K562 (cell line): ENCODE measurements around the gene ART4. TPM values are rescaled to one million over a fixed set of nuclear protein-coding genes. Genes with fewer than 3 reads are reported as not detected.

ENCODE experiments used
- ATAC-seq: fragments of 200-7000 bp; cut with Tn5 transposase; 3 replicates; pipeline ENCODE4 v1.9.1; 2020; ENCODE audit warnings: moderate library complexity
- BruUV-seq: library from RNA; stranded (reverse); fragments of 400-500 nt; replicated peaks from 2 replicates; lab custom pipeline; 2021; lab: Mats Ljungman, UMichigan
- CTCF ChIA-PET: fragments of 300-600 bp; formaldehyde crosslinking; extraction: SDS; loops from one replicate; lab custom pipeline; 2021; ENCODE audit warnings: low intra/inter-chr PET ratio; lab: Yijun Ruan, JAX
- POLR2A ChIA-PET: fragments of 300-600, 350-650 bp; sonication (Branson Sonifier 250); formaldehyde crosslinking; extraction: SDS; loops from one replicate; lab custom pipeline; 2021; ENCODE audit warnings: antibody characterized with exemption, inconsistent platforms; lab: Yijun Ruan, JAX
- DNase-seq, 4 experiments: peaks; one replicate each; pipeline versions ENCODE4 v3.0.0 to v3.0.0-alpha.2; 2011 to 2018; ENCODE audit warnings: low spot score in 3 of 4, mixed read lengths in 3 of 4; ENCODE audit errors: extremely low read depth in 1 of 4
- FAIRE-seq: peaks from 2 replicates; lab custom pipeline; 2011; peaks lifted over from hg19 to GRCh38; lab: Jason Lieb, UNC
- H2AFZ ChIP-seq: 2 replicates; pipeline ENCODE4 v1.6.0; 2011; ENCODE audit warnings: low read depth, low read length, control low read depth, inconsistent platforms
- H3K27ac ChIP-seq: fragments of 200-600 bp; 3 replicates; pipeline ENCODE4 v1.8.0; 2011; ENCODE audit warnings: low read depth, mild to moderate bottlenecking, control low read depth, inconsistent platforms, low read length, moderate library complexity, mixed read lengths; ENCODE audit errors: extremely low read depth
- H3K27me3 ChIP-seq, 2 experiments: fragments of 300-600 bp in 1 of 2; 2 replicates in 1 of 2; 3 replicates in 1 of 2; pipeline versions ENCODE4 v1.6.0 to v1.8.0; 2011; ENCODE audit warnings: inconsistent platforms in 2 of 2, low read length in 2 of 2, mild to moderate bottlenecking in 1 of 2, mixed read lengths in 1 of 2, moderate library complexity in 1 of 2; ENCODE audit not compliant: control insufficient read depth in 2 of 2, insufficient read depth in 2 of 2
- H3K36me3 ChIP-seq: fragments of 300-600 bp; 3 replicates; pipeline ENCODE4 v1.8.0; 2011; ENCODE audit warnings: mild to moderate bottlenecking, low read length, inconsistent platforms; ENCODE audit not compliant: control insufficient read depth, insufficient read depth
- H3K4me1 ChIP-seq, 2 experiments: fragments of 200-600 bp in 1 of 2; replicated peaks in 1 of 2; 2 replicates in 1 of 2; 3 replicates in 1 of 2; pipeline versions ENCODE4 v1.5.1 to v1.8.0; 2011; ENCODE audit warnings: inconsistent platforms in 2 of 2, low read length in 2 of 2, mild to moderate bottlenecking in 1 of 2, mixed read lengths in 1 of 2, moderate library complexity in 1 of 2; ENCODE audit not compliant: control insufficient read depth in 2 of 2, insufficient read depth in 2 of 2
- H3K4me2 ChIP-seq: 2 replicates; pipeline ENCODE4 v1.6.1; 2011; ENCODE audit warnings: low read length, control low read depth, inconsistent platforms, mixed read lengths; ENCODE audit not compliant: insufficient read depth
- H3K4me3 ChIP-seq: fragments of 200-600 bp; sonication (generic), shearing (Covaris generic); 2 replicates; pipeline ENCODE4 v1.5.1; 2016; ENCODE audit warnings: control low read depth, inconsistent platforms
- H3K79me2 ChIP-seq: fragments of 200-600 bp; 3 replicates; pipeline ENCODE4 v1.8.0; 2011; ENCODE audit warnings: low read length, inconsistent platforms; ENCODE audit not compliant: control insufficient read depth, insufficient read depth
- H3K9ac ChIP-seq, 2 experiments: 2 replicates each; pipeline versions ENCODE4 v1.6.0 to v1.6.1; 2011; ENCODE audit warnings: low read depth in 2 of 2, low read length in 2 of 2, control low read depth in 1 of 2, inconsistent platforms in 1 of 2, mild to moderate bottlenecking in 1 of 2, mixed read lengths in 1 of 2; ENCODE audit not compliant: insufficient read depth in 1 of 2
- H3K9me1 ChIP-seq: one replicate; pipeline ENCODE4 v1.6.0; 2011; ENCODE audit warnings: inconsistent platforms, mild to moderate bottlenecking, low read length, moderate library complexity; ENCODE audit not compliant: control insufficient read depth, insufficient read depth
- H3K9me3 ChIP-seq: replicated peaks from 2 replicates; pipeline ENCODE4 v1.5.1; 2011; ENCODE audit warnings: low read depth, low read length, inconsistent platforms; ENCODE audit not compliant: control insufficient read depth, insufficient read depth
- H4K20me1 ChIP-seq: replicated peaks from 2 replicates; pipeline ENCODE4 v1.6.1; 2011; ENCODE audit warnings: low read length, inconsistent platforms, mixed read lengths; ENCODE audit not compliant: control insufficient read depth, insufficient read depth
- ARNT ChIP-seq, 2 experiments: fragments of 450-650 bp; IDR thresholded peaks; 2 replicates each; pipeline ENCODE4 v1.6.1; 2016; ENCODE audit warnings: mild to moderate bottlenecking in 1 of 2
- GATAD2A ChIP-seq: fragments of 450-650 bp; IDR thresholded peaks from 2 replicates; pipeline ENCODE4 v1.6.1; 2017
- HDAC3 ChIP-seq: fragments of 450-650 bp; IDR thresholded peaks from 2 replicates; pipeline ENCODE4 v1.6.1; 2018; ENCODE audit warnings: borderline replicate concordance, mild to moderate bottlenecking, moderate library complexity; ENCODE audit not compliant: partially characterized antibody
- ILK ChIP-seq: fragments of 450-650 bp; IDR thresholded peaks from 2 replicates; pipeline ENCODE4 v1.6.1; 2016; ENCODE audit warnings: missing genetic modification characterization, low read depth, mild to moderate bottlenecking, missing compliant biosample characterization, moderate library complexity, borderline replicate concordance
- MCM5 ChIP-seq: fragments of 450-650 bp; IDR thresholded peaks from 2 replicates; pipeline ENCODE4 v1.6.1; 2016; ENCODE audit warnings: low read depth
- NONO ChIP-seq, 2 experiments: fragments of 200-400 bp in 1 of 2; fragments of 450-650 bp in 1 of 2; formaldehyde crosslinking in 1 of 2; IDR thresholded peaks; 2 replicates each; pipeline ENCODE4 v1.6.1; 2017; ENCODE audit warnings: low read depth in 2 of 2, mild to moderate bottlenecking in 2 of 2, moderate library complexity in 2 of 2, low read length in 1 of 2
- PHF20 ChIP-seq: fragments of 450-650 bp; IDR thresholded peaks from 2 replicates; pipeline ENCODE4 v1.6.1; 2018; ENCODE audit not compliant: partially characterized antibody
- RAD21 ChIP-seq, 2 experiments: fragments of 250-450 bp in 1 of 2; fragments of 450-650 bp in 1 of 2; sonication (Bioruptor Pico) in 1 of 2; formaldehyde crosslinking in 1 of 2; IDR thresholded peaks in 1 of 2; conservative IDR thresholded peaks in 1 of 2; 2 replicates each; pipeline versions ENCODE4 v1.4.0 to v1.8.0; 2020 to 2022; ENCODE audit warnings: mild to moderate bottlenecking in 2 of 2, moderate library complexity in 1 of 2
- SOX6 ChIP-seq: fragments of 450-650 bp; IDR thresholded peaks from 2 replicates; pipeline ENCODE4 v1.6.1; 2014; ENCODE audit warnings: mild to moderate bottlenecking
- SP1 ChIP-seq: sonication (generic); formaldehyde crosslinking; IDR thresholded peaks from 2 replicates; pipeline ENCODE4 v1.8.1; 2022; ENCODE audit warnings: mild to moderate bottlenecking, missing genetic modification reagents
- TARDBP ChIP-seq: fragments of 450-650 bp; IDR thresholded peaks from 2 replicates; pipeline ENCODE4 v1.6.1; 2016
- ZKSCAN1 ChIP-seq: fragments of 150-350 bp; IDR thresholded peaks from 2 replicates; pipeline ENCODE4 v1.6.1; 2016; ENCODE audit warnings: low read depth, low read length
- ZNF143 ChIP-seq: sonication (generic); formaldehyde crosslinking; IDR thresholded peaks from 2 replicates; pipeline ENCODE4 v1.9.0; 2022; ENCODE audit warnings: mild to moderate bottlenecking, missing genetic modification reagents
- ZNF780A ChIP-seq: fragments of 250-450 bp; sonication (Bioruptor Pico); IDR thresholded peaks from 2 replicates; pipeline ENCODE4 v1.5.0; 2021; ENCODE audit warnings: mild to moderate bottlenecking
- WGBS: fragments of 100-300 bp; shearing (Covaris generic); methylation state at CpG from one replicate; pipeline ENCODE4 v1.1.6; 2016; ENCODE audit warnings: low coverage, mixed read lengths; ENCODE audit not compliant: insufficient coverage; ENCODE audit errors: missing lambda C conversion rate; 5-methylcytosine and 5-hydroxymethylcytosine counted together
- in situ Hi-C: fragments of 300-500 bp; cut with MboI; formaldehyde crosslinking; loops from 4 replicates; pipeline ENCODE4 v1.15.0; 2018; ENCODE audit warnings: inconsistent platforms, mixed read lengths
- intact Hi-C: fragments of 100-400 bp; cut with micrococcal nuclease; formaldehyde crosslinking; loops from 2 replicates; pipeline ENCODE4 v1.14.2; 2022
- polyA plus RNA-seq, 8 experiments: library from polyadenylated mRNA; depleted of rRNA in 4 of 8; stranded (reverse) in 5 of 8; unstranded in 3 of 8; fragments of >200 nt; fragmentation: Nextera tagmentation in 2 of 8; fragmentation: Illumina TruSeq in 1 of 8; extraction: Ambion mirVana in 2 of 8; extraction: Trizol in 1 of 8; gene quantifications; 2 replicates each; pipeline versions ENCODE4 v1.2.1 to v1.2.3, GENCODE V29; 2011 to 2014; ENCODE audit warnings: inconsistent platforms in 1 of 8, missing spikeins in 1 of 8
- total RNA-seq, 7 experiments: library from RNA; depleted of rRNA in 6 of 7; stranded (reverse); fragments of >200 nt in 6 of 7; fragmentation: Illumina TruSeq in 2 of 7; extraction: Trizol in 2 of 7; gene quantifications; 2 replicates each; pipeline versions ENCODE4 v1.2.1 to v1.2.3, GENCODE V29; 2011 to 2021; ENCODE audit warnings: low replicate concordance in 1 of 7
- TF ChIP-seq, protein P1 (sequence below): fragments of 200-800 bp; sonication (Bioruptor generic); IDR thresholded peaks from 2 replicates; pipeline ENCODE4 v1.6.1; 2017; ENCODE audit warnings: missing genetic modification characterization, missing compliant biosample characterization
- TF ChIP-seq, protein P2 (sequence below), 2 experiments: fragments of 450-650 bp; conservative IDR thresholded peaks; 2 replicates each; pipeline ENCODE4 v1.6.1; 2017; ENCODE audit warnings: mild to moderate bottlenecking in 2 of 2, moderate library complexity in 2 of 2

ART4 gene
- total and polyA plus RNA-seq, 9 of the 15 experiments (the other 6 are each of a cell fraction or from before 2014, with no cell fraction given): 0.07 TPM; not detected in 8

GRCh38 chr12:14846042-14846587, 2.8 kb upstream of the ART4 start:
- Histone ChIP-seq H3K4me2 (no peak overlapping the region), H2AFZ (no peak overlapping the region), H3K27me3 (no peaks in the 10 kb centered on the region), H3K36me3 (no peaks in the 10 kb centered on the region), H3K9me3 (no peaks in the 10 kb centered on the region), H3K4me1 (peaks cover 0 to 10% of the 10 kb centered on the region in 2 experiments; a peak in 2 of 5 replicates), H4K20me1 (no peaks in the 10 kb centered on the region), H3K27ac (no peak overlapping the region), H3K79me2 (no peaks in the 10 kb centered on the region), H3K9me1 (no peaks in the 10 kb centered on the region), H3K9ac (no peak overlapping the region), H3K4me3 (no peak overlapping the region)
- ChIA-PET CTCF (interaction anchor here (1.9 kb wide), 1 partner anchor 149 kb away, joined by 15 read pairs; no protein-coding TSS in a partner anchor), POLR2A (no interaction called here)
- no peak for FAIRE-seq
- no TSS peak for BruUV-seq
- TF ChIP-seq SP1 (CRISPR knock-in tag) (no peak), ZNF143 (no peak), TARDBP (no peak), ZNF780A (no peak), ZKSCAN1 (no peak), MCM5 (no peak), NONO (IDR thresholded peaks at IDR 0.05; ENCODE audit: low read depth in 2 of 2, low read length in 1 of 2) (no peak), GATAD2A (no peak), ILK (no peak), ARNT (IDR thresholded peaks at IDR 0.05) (peak in 1 of 2 experiments; percentile 92; a peak in 2 of 4 replicates), HDAC3 (no peak), SOX6 (no peak), RAD21 (CRISPR knock-in tag; conservative IDR thresholded peaks at IDR 0.05 in 1 of 2, IDR thresholded peaks at IDR 0.05 in 1 of 2) (peak in 1 of 2 experiments; percentile 27; a peak in 1 of 4 replicates), PHF20 (no peak)
- TF ChIP-seq, protein P1, sequence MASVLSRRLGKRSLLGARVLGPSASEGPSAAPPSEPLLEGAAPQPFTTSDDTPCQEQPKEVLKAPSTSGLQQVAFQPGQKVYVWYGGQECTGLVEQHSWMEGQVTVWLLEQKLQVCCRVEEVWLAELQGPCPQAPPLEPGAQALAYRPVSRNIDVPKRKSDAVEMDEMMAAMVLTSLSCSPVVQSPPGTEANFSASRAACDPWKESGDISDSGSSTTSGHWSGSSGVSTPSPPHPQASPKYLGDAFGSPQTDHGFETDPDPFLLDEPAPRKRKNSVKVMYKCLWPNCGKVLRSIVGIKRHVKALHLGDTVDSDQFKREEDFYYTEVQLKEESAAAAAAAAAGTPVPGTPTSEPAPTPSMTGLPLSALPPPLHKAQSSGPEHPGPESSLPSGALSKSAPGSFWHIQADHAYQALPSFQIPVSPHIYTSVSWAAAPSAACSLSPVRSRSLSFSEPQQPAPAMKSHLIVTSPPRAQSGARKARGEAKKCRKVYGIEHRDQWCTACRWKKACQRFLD (CRISPR knock-in tag): no peak
- TF ChIP-seq, protein P2, sequence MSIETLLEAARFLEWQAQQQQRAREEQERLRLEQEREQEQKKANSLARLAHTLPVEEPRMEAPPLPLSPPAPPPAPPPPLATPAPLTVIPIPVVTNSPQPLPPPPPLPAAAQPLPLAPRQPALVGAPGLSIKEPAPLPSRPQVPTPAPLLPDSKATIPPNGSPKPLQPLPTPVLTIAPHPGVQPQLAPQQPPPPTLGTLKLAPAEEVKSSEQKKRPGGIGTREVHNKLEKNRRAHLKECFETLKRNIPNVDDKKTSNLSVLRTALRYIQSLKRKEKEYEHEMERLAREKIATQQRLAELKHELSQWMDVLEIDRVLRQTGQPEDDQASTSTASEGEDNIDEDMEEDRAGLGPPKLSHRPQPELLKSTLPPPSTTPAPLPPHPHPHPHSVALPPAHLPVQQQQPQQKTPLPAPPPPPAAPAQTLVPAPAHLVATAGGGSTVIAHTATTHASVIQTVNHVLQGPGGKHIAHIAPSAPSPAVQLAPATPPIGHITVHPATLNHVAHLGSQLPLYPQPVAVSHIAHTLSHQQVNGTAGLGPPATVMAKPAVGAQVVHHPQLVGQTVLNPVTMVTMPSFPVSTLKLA (conservative IDR thresholded peaks at IDR 0.05): no peak
- intact Hi-C loops (loop anchor here (5.0 to 10.0 kb wide), 2 partner anchors 46 to 79 kb away; no protein-coding TSS in a partner anchor), in situ Hi-C loops (loop anchor here (10.0 kb wide), 1 partner anchor 149 kb away; no protein-coding TSS in a partner anchor)
- no peak for DNase-seq
- no peak for ATAC-seq
- 18% methylated on average over 3 of the region's 3 CpGs for WGBS
